ENCODE results near the gene HNRNPH1. TPM values are rescaled to one million over a fixed set of nuclear protein-coding genes. Genes with fewer than 3 reads are reported as not detected.
"Not testable (repeated sequence)": the region's sequence is repeated elsewhere in the genome, so short reads cannot be mapped to it uniquely, and the experiment has no call there.

HNRNPH1 gene
- total RNA-seq = 341 to 426 TPM (median 348 TPM) in 3 replicates
- long read RNA-seq, transcript HNRNPH1-204 (14 exons, 2,248 nt) = minor isoform, 6 of 53 reads
- long read RNA-seq, transcript HNRNPH1-203 (14 exons, 2,279 nt) = major isoform, 7 of 53 reads
- long read RNA-seq, partial matches to known transcripts = 4 of 53 reads
- long read RNA-seq, other reads (novel, unspliced or antisense) = 36 of 53 reads

- H3K27me3 Mint-ChIP-seq (ENCODE audit: low read depth) = no peaks in the 10 kb centered on the region
- DNase-seq (ENCODE audit: low spot score) = peak; percentile 98
- H3K27ac Mint-ChIP-seq (ENCODE audit: unreplicated experiment) = peak within 1 kb of the TSS; percentile 100
- H3K4me3 Mint-ChIP-seq (ENCODE audit: unreplicated experiment) = peak within 1 kb of the TSS; percentile 96
- peaks cover 33% of the 10 kb centered on the region for H3K36me3 Mint-ChIP-seq (ENCODE audit: low read depth)
- no peaks in the 10 kb centered on the region for H3K9me3 Mint-ChIP-seq (ENCODE audit: low read depth)
- peak; percentile 41 for TF ChIP-seq CTCF (IDR thresholded peaks at IDR 0.05)
- H3K4me1 Mint-ChIP-seq (ENCODE audit: low read depth) = peaks cover 47% of the 10 kb centered on the region
These were observed at the start of gene HNRNPH1 for GRCh38 chr5:179623003-179623905. HNRNPH1 (minus strand) TSS chr5:179623671; CDS start chr5:179623133, 538 bp downstream.

GRCh38 chr5:179668391-179668790 is 44.9 kb upstream of the HNRNPH1 start:
- Mint-ChIP-seq H3K9me3 (ENCODE audit: low read depth) (no peaks in the 10 kb centered on the region), H3K36me3 (ENCODE audit: low read depth) (peaks cover 15% of the 10 kb centered on the region), H3K27ac (ENCODE audit: unreplicated experiment) (no peak overlapping the region), H3K4me3 (ENCODE audit: unreplicated experiment) (no peak overlapping the region), H3K4me1 (ENCODE audit: low read depth) (no peaks in the 10 kb centered on the region), H3K27me3 (ENCODE audit: low read depth) (no peaks in the 10 kb centered on the region)
- DNase-seq (ENCODE audit: low spot score) = no peak
- TF ChIP-seq CTCF (IDR thresholded peaks at IDR 0.05) = peak; percentile 76

DNA sequence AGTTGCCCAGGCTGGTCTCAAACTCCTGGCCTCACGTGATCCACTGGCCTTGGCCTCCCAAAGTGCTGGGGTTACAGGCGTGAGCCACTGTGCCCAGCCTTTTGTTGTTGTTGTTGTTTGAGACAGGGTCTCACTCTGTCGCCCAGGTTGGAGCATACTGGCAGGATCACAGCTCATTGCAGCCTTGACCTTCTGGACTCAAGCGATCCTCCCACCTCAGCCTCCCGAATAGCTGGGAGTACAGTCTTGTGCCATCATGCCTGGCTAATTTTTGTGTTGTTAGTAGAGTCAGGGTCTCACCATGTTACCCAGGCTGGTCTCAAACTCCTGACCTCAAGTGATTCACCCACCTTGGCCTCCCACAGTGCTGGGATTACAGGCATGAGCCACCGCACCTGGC is 38.2 kb upstream of the HNRNPH1 start:
- H3K4me1 Mint-ChIP-seq (ENCODE audit: low read depth); H3K27me3 Mint-ChIP-seq (ENCODE audit: low read depth); H3K27ac Mint-ChIP-seq (ENCODE audit: unreplicated experiment); H3K4me3 Mint-ChIP-seq (ENCODE audit: unreplicated experiment); H3K9me3 Mint-ChIP-seq (ENCODE audit: low read depth); DNase-seq (ENCODE audit: low spot score): not testable (repeated sequence)
- peaks cover 13% of the 10 kb centered on the region for H3K36me3 Mint-ChIP-seq (ENCODE audit: low read depth)

DNA sequence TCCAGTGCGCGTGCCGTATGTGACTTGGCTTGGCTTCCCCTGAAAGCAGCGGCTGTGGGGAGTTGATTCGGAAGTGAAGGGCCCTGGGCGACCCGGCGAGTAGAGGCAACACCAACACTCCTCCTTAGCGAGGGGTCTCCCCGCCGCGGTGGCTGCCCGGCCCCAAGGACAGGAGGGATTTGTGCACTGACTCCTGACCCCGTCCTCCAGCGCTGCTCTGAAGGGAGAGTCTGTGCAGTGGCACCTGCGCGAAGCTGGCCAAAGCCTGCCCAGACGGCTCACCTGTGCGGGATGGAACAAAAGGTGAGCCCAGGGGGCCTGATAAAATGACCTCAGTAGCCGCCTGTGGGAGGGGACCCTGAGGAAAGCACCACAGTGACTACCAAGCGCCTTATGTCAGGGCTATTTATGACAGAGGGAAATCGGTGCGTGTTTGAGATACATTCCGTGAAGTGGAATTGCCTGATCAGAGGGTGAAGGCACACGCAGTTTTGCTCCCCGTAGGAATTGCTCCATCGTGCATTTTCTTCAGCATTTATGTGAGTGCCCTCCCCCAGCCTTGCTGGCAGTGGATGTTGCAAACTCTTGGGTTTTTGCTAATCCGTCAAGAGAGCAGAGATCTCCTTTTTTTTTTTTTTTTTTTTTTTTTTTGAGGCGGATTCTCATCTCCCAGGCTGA is 34.8 kb upstream of the HNRNPH1 start:
- peak; percentile 29 for TF ChIP-seq CTCF (IDR thresholded peaks at IDR 0.05)
- H3K9me3 Mint-ChIP-seq (ENCODE audit: low read depth); H3K27me3 Mint-ChIP-seq (ENCODE audit: low read depth); H3K4me1 Mint-ChIP-seq (ENCODE audit: low read depth); H3K36me3 Mint-ChIP-seq (ENCODE audit: low read depth); DNase-seq (ENCODE audit: low spot score): not testable (repeated sequence)
- Mint-ChIP-seq H3K4me3 (ENCODE audit: unreplicated experiment) (peak overlapping the region; percentile 79), H3K27ac (ENCODE audit: unreplicated experiment) (peak overlapping the region; percentile 80)

DNA sequence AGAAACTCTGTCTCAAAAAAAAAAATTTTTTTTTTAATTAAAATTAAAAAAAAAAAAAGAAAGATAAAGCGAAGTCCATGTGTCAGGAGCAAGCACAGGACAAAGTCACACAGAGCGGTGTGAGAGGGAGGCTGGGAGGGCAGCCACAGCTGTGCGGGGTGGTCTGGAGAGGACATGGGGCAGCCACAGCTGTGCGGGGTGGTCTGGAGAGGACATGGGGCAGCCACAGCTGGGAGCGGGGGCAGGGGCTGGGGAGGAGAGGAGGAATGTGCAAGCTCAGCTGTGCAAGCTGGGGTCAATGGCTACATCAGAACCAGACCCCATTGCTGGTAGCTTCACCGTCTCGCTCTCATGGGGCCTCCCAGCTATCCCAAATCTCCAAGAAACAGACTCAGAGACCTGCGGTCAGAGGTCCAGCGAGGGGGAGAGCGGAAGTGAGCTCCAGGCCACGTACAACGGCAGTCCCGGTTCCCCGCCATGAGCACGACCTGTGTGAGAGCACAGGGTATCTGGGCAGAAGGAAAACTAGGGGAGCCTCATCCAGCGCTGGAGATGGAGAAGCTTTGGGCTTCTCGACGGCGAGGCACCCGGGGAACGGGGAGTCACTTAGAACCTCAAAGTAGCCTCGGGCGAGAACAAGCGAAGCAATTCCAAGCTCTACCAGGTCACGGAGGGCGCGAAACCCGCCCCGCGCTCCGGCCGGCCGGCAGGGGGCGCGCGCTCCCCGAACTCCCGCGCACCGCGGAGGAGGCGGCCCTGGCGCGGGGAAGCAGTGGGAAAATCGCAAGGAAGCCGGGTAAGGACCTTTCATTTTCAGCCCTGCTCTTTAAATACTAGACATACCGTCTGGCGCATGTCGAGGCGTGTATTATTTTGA is 34.1 kb upstream of the HNRNPH1 start:
- not testable (repeated sequence) for H3K27ac Mint-ChIP-seq (ENCODE audit: unreplicated experiment); H3K27me3 Mint-ChIP-seq (ENCODE audit: low read depth); H3K36me3 Mint-ChIP-seq (ENCODE audit: low read depth); H3K4me1 Mint-ChIP-seq (ENCODE audit: low read depth); H3K4me3 Mint-ChIP-seq (ENCODE audit: unreplicated experiment); DNase-seq (ENCODE audit: low spot score); H3K9me3 Mint-ChIP-seq (ENCODE audit: low read depth)
- TF ChIP-seq CTCF (IDR thresholded peaks at IDR 0.05) = peak; percentile 14

DNA sequence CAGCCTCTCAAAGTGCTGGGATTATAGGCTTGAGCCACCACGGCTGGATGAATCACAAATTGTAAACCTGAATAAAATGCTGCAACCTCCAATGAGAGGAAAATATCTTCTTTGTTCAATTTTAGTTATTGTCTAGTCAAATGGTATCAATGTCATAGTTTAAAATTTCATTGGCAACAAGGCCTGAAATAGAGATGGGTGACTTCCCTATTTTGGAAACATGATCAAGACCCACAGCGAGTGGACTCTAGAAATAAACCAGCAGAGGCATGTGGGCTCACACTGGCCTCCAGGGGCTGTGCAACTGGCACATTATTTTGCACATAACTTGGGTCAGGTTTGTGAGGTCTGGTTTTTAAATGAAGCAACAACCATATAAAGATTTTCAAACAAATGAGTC is 29.7 kb upstream of the HNRNPH1 start:
- not testable (repeated sequence) for DNase-seq (ENCODE audit: low spot score); H3K9me3 Mint-ChIP-seq (ENCODE audit: low read depth); H3K4me1 Mint-ChIP-seq (ENCODE audit: low read depth); H3K27me3 Mint-ChIP-seq (ENCODE audit: low read depth); H3K4me3 Mint-ChIP-seq (ENCODE audit: unreplicated experiment); H3K36me3 Mint-ChIP-seq (ENCODE audit: low read depth); H3K27ac Mint-ChIP-seq (ENCODE audit: unreplicated experiment)

DNA sequence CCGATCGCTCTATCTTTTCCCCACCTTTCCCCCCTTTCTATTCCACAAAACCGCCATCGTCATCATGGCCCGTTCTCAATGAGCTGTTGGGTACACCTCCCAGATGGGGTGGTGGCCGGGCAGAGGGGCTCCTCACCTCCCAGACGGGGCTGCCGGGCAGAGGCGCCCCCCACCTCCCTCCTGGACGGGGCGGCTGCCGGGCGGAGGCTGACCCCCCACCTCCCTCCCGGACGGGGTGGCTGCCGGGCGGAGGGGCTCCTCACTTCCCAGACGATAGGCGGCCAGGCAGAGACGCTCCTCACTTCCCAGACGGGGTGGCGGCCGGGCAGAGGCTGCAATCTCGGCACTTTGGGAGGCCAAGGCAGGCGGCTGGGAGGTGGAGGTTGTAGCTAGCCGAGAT is 26.8 kb upstream of the HNRNPH1 start:
- H3K36me3 Mint-ChIP-seq (ENCODE audit: low read depth); H3K9me3 Mint-ChIP-seq (ENCODE audit: low read depth); DNase-seq (ENCODE audit: low spot score); H3K4me1 Mint-ChIP-seq (ENCODE audit: low read depth); H3K27me3 Mint-ChIP-seq (ENCODE audit: low read depth); H3K4me3 Mint-ChIP-seq (ENCODE audit: unreplicated experiment); H3K27ac Mint-ChIP-seq (ENCODE audit: unreplicated experiment): not testable (repeated sequence)

DNA sequence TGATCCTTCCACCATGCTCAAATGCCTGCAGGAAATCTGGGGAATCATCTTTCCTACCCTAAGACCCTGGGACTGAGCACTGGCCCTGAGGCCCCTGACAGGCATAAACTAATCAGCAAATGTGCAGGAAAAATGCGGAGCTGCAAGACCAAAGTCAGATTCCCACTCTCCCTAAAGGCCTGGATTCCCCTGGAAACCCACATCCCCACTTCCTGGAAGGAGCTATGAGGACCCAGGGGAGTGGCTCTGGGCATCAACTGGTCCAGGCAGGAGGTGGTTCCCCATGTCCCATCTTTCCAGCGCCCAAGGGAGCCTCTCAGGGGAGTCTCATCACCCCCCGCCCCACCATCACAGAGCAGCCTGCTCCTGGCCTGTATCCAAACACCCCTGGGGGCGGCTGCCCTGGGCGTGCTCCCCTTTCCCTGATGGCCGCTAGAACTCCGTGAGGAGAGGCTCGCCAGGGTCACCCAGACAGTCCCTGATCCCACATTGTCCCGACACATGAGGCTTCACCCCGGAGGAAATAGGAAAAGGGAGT is 25.8 kb upstream of the HNRNPH1 start:
- not testable (repeated sequence) for H3K4me1 Mint-ChIP-seq (ENCODE audit: low read depth); H3K9me3 Mint-ChIP-seq (ENCODE audit: low read depth); H3K36me3 Mint-ChIP-seq (ENCODE audit: low read depth); H3K27ac Mint-ChIP-seq (ENCODE audit: unreplicated experiment); H3K27me3 Mint-ChIP-seq (ENCODE audit: low read depth); DNase-seq (ENCODE audit: low spot score); H3K4me3 Mint-ChIP-seq (ENCODE audit: unreplicated experiment)
